Measurements from ENCODE around the gene UBXN6. TPM values are rescaled to one million over a fixed set of nuclear protein-coding genes. Genes with fewer than 3 reads are reported as not detected.
A peak's percentile ranks its signal among the peaks of the same experiment; 100 is the strongest.

The UBXN6 gene
- total RNA-seq, 3 donors from 2014 or later = 79.1 to 104 (median 96.3) TPM

- Histone ChIP-seq H3K36me3 (ENCODE audit: low read depth) (peaks cover 16% of the 10 kb centered on the region), H3K4me1 (ENCODE audit: low read depth) (no peaks in the 10 kb centered on the region), H3K9me3 (no peaks in the 10 kb centered on the region), H3K4me3 (no peak overlapping the region)
- no peak for ATAC-seq
- intact Hi-C loops (cut with DNase I, micrococcal nuclease) = no loop called here
- TF ChIP-seq CTCF (IDR thresholded peaks at IDR 0.05) = no peak
- DNase-seq = no peak
Measured at GRCh38 chr19:4497770-4498389, 40.3 kb upstream of the UBXN6 start.

- no peak overlapping the region for H3K4me3 ChIP-seq
- ATAC-seq = no peak
- intact Hi-C loops (cut with DNase I, micrococcal nuclease) = no loop called here
- H3K4me1 ChIP-seq (ENCODE audit: low read depth) = no peaks in the 10 kb centered on the region
- no peak for DNase-seq
- no peak for TF ChIP-seq CTCF (IDR thresholded peaks at IDR 0.05)
- peaks cover 19% of the 10 kb centered on the region for H3K36me3 ChIP-seq (ENCODE audit: low read depth)
- no peaks in the 10 kb centered on the region for H3K9me3 ChIP-seq
Measured at GRCh38 chr19:4496304-4496703, 38.7 kb upstream of the UBXN6 start.

GRCh38 chr19:4495471-4495870 is 37.9 kb upstream of the UBXN6 start:
- TF ChIP-seq CTCF (IDR thresholded peaks at IDR 0.05) = no peak
- intact Hi-C loops (cut with DNase I, micrococcal nuclease) = no loop called here
- DNase-seq (peak in 2 of 3 donors; percentile 24 to 49), ATAC-seq (peak; percentile 79)
- peaks cover 19% of the 10 kb centered on the region for H3K36me3 ChIP-seq (ENCODE audit: low read depth)
- no peaks in the 10 kb centered on the region for H3K9me3 ChIP-seq
- H3K4me1 ChIP-seq (ENCODE audit: low read depth) = no peaks in the 10 kb centered on the region
- H3K4me3 ChIP-seq = no peak overlapping the region

- no peak for TF ChIP-seq CTCF (IDR thresholded peaks at IDR 0.05)
- no peak for DNase-seq
- Histone ChIP-seq H3K36me3 (ENCODE audit: low read depth) (peaks cover 19% of the 10 kb centered on the region), H3K9me3 (no peaks in the 10 kb centered on the region), H3K4me3 (no peak overlapping the region), H3K4me1 (ENCODE audit: low read depth) (no peaks in the 10 kb centered on the region)
- intact Hi-C loops (cut with DNase I, micrococcal nuclease) = no loop called here
- no peak for ATAC-seq
Measured at GRCh38 chr19:4494691-4495064, 37.1 kb upstream of the UBXN6 start.

GRCh38 chr19:4493929-4494690 is 36.5 kb upstream of the UBXN6 start:
- intact Hi-C loops (cut with DNase I, micrococcal nuclease) = no loop called here
- H3K36me3 ChIP-seq (ENCODE audit: low read depth) = peaks cover 19% of the 10 kb centered on the region
- no peak for ATAC-seq

More at GRCh38 chr19:4493929-4494690, 36.5 kb upstream of the UBXN6 start:
- H3K4me3 ChIP-seq = no peak overlapping the region
- TF ChIP-seq CTCF (IDR thresholded peaks at IDR 0.05) = no peak
- DNase-seq = no peak
- H3K9me3 ChIP-seq = no peaks in the 10 kb centered on the region
- H3K4me1 ChIP-seq (ENCODE audit: low read depth) = no peaks in the 10 kb centered on the region
